Measurements from ENCODE around the gene VPS13C.

DNA sequence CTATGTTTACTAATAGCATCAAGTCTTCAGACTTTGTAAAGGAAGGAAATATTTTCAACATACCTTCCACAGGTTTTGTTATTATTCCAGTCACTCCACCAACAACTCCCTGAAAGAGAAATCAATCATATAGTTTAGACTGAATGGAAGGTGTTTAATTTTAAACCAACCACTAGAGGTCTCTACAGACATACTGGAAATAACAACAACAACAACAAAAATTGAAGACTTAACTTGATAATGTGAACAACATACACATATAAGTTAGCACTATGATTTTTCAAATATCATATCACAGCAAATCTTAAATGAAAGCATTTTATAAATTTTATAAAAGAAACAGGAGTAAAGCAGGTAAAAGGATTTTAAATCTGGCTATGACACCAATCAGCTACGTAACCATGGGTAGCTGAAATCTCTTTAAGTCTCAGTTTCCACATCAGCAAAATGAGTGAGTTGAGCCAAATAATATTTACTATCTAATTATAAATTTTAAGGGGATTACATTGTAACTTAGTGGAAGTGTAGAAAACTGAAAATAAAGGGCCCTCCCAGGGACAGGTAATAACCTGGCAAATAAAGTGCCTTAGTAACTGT is 188.2 kb downstream of the VPS13C start:
- TF ChIP-seq POLR2AphosphoS5 (IDR thresholded peaks at IDR 0.05) (no peak), POLR2A (IDR thresholded peaks at IDR 0.05) (no peak)

All from spleen (tissue), 3 donors.